ENCODE results near the gene PKP1.

GRCh38 chr1:201364808-201365105 is 81.5 kb downstream of the PKP1 start:
- TF ChIP-seq POLR2A (IDR thresholded peaks at IDR 0.05) (no peak), CTCF (IDR thresholded peaks at IDR 0.05 in 8 of 11, conservative IDR thresholded peaks at IDR 0.05 in 3 of 11) (no peak), POLR2AphosphoS5 (IDR thresholded peaks at IDR 0.05) (no peak)
